HepG2 (cell line): Measurements from ENCODE around the gene LRTM2. TPM values are rescaled to one million over a fixed set of nuclear protein-coding genes. Genes with fewer than 3 reads are reported as not detected.

Experiments
- AHR ChIP-seq: IDR thresholded peaks from 2 replicates; pipeline ENCODE4 v1.6.1; 2018; ENCODE audit warnings: missing genetic modification reagents, missing compliant biosample characterization
- ARNT2 ChIP-seq: sonication (generic); formaldehyde crosslinking; IDR thresholded peaks from 2 replicates; pipeline ENCODE4 v1.8.0; 2022; ENCODE audit warnings: mild to moderate bottlenecking, low read depth, missing genetic modification reagents, moderate library complexity
- ATF5 ChIP-seq: sonication (generic); formaldehyde crosslinking; IDR thresholded peaks from 2 replicates; pipeline ENCODE4 v1.4.0; 2020; ENCODE audit warnings: mild to moderate bottlenecking, low read depth, missing genetic modification reagents
- CHD4 ChIP-seq: fragments of 200-600 bp; sonication (generic); IDR thresholded peaks from 2 replicates; pipeline ENCODE4 v1.7.0; 2017; ENCODE audit warnings: mild to moderate bottlenecking, low read length, borderline replicate concordance
- JUN ChIP-seq: sonication (generic); formaldehyde crosslinking; IDR thresholded peaks from 2 replicates; pipeline ENCODE4 v1.4.0; 2020; ENCODE audit warnings: mild to moderate bottlenecking, missing genetic modification reagents
- MED1 ChIP-seq: sonication (generic); formaldehyde crosslinking; IDR thresholded peaks from 2 replicates; pipeline ENCODE4 v1.4.0; 2020; ENCODE audit warnings: missing genetic modification reagents
- SMARCE1 ChIP-seq: fragments of 450-650 bp; IDR thresholded peaks from 2 replicates; pipeline ENCODE4 v1.6.1; 2017; ENCODE audit warnings: borderline replicate concordance
- SP1 ChIP-seq, 2 experiments: fragments of 450-650 bp in 1 of 2; sonication (generic) in 1 of 2; formaldehyde crosslinking in 1 of 2; IDR thresholded peaks; 2 replicates each; pipeline versions ENCODE4 v1.4.0 to v1.6.1; 2016 to 2020; ENCODE audit warnings: missing genetic modification reagents in 1 of 2
- TRAFD1 ChIP-seq: sonication (generic); formaldehyde crosslinking; IDR thresholded peaks from 2 replicates; pipeline ENCODE4 v1.5.1; 2020; ENCODE audit warnings: missing genetic modification reagents, mild to moderate bottlenecking, borderline replicate concordance
- ZFP36L1 ChIP-seq: sonication (generic); formaldehyde crosslinking; IDR thresholded peaks from 2 replicates; pipeline ENCODE4 v1.8.0; 2022; ENCODE audit warnings: mild to moderate bottlenecking, missing genetic modification reagents, moderate library complexity
- ZFY ChIP-seq: sonication (generic); formaldehyde crosslinking; IDR thresholded peaks from 2 replicates; pipeline ENCODE4 v1.4.0; 2020; ENCODE audit warnings: missing genetic modification reagents
- ZMYM3 ChIP-seq: sonication (generic); formaldehyde crosslinking; IDR thresholded peaks from 2 replicates; pipeline ENCODE4 v1.5.1; 2020; ENCODE audit warnings: mild to moderate bottlenecking, missing genetic modification reagents
- ZNF160 ChIP-seq: sonication (generic); formaldehyde crosslinking; IDR thresholded peaks from 2 replicates; pipeline ENCODE4 v1.8.0; 2022; ENCODE audit warnings: mild to moderate bottlenecking, inconsistent platforms, missing genetic modification reagents
- ZNF501 ChIP-seq: sonication (generic); formaldehyde crosslinking; IDR thresholded peaks from 2 replicates; pipeline ENCODE4 v1.5.1; 2020; ENCODE audit warnings: mild to moderate bottlenecking, moderate library complexity, missing genetic modification reagents
- ZNF746 ChIP-seq: sonication (generic); formaldehyde crosslinking; IDR thresholded peaks from 2 replicates; pipeline ENCODE4 v1.8.0; 2022; ENCODE audit warnings: mild to moderate bottlenecking, missing genetic modification reagents
- polyA plus RNA-seq, 8 experiments: library from polyadenylated mRNA; depleted of rRNA in 3 of 8; stranded (reverse) in 7 of 8; unstranded in 1 of 8; fragments of >200 nt; fragmentation: Illumina TruSeq in 4 of 8; extraction: Trizol in 4 of 8; gene quantifications; 2 replicates each; pipeline versions ENCODE4 v1.2.1 to v1.2.3, GENCODE V29; 2011 to 2016; ENCODE audit warnings: low read depth in 4 of 8, missing spikeins in 1 of 8, mixed read lengths in 1 of 8; ENCODE audit not compliant: insufficient read depth in 1 of 8
- total RNA-seq, 5 experiments: library from RNA; depleted of rRNA; stranded (reverse); fragments of >200 nt; fragmentation: Illumina TruSeq; extraction: Trizol; gene quantifications; 2 replicates each; pipeline ENCODE4 v1.2.3, GENCODE V29; 2016; ENCODE audit warnings: low read depth in 1 of 5
- TF ChIP-seq, protein P1 (sequence below): sonication (generic); formaldehyde crosslinking; IDR thresholded peaks from 2 replicates; pipeline ENCODE4 v1.4.0; 2020; ENCODE audit warnings: missing genetic modification reagents, borderline replicate concordance
- TF ChIP-seq, protein P2 (sequence below): sonication (generic); formaldehyde crosslinking; IDR thresholded peaks from 2 replicates; pipeline ENCODE4 v1.4.0; 2020; ENCODE audit warnings: missing genetic modification reagents
- TF ChIP-seq, protein P3 (sequence below): sonication (generic); formaldehyde crosslinking; conservative IDR thresholded peaks from 2 replicates; pipeline ENCODE4 v1.4.0; 2020; ENCODE audit warnings: missing genetic modification reagents

Gene LRTM2
- total and polyA plus RNA-seq, 2 of the 13 experiments (the other 11 are each of a cell fraction or from before 2014, with no cell fraction given): 0.09 TPM; not detected in 1

- TF ChIP-seq CHD4: peak; percentile 42; the same call in 1 of the 2 replicates
- 0 out of 2 replicates have a peak, but pooled peaks have one; percentile 27 for TF ChIP-seq JUN
- peak; percentile 49; the same call in 1 of the 2 replicates for TF ChIP-seq ZNF746 (CRISPR knock-in tag)
- no peak for TF ChIP-seq TRAFD1 (CRISPR knock-in tag)
- 0 out of 2 replicates have a peak, but pooled peaks have one; percentile 51 for TF ChIP-seq AHR (CRISPR knock-in tag)
- peak; percentile 56; the same call in 1 of the 2 replicates for TF ChIP-seq ZNF501 (CRISPR knock-in tag)
- TF ChIP-seq SMARCE1: no peak
- peak; percentile 67 for TF ChIP-seq MED1 (CRISPR knock-in tag)
- TF ChIP-seq ARNT2: peak; percentile 90; the same call in 1 of the 2 replicates
- TF ChIP-seq ATF5: 0 out of 2 replicates have a peak, but pooled peaks have one; percentile 60
- peak; percentile 76 for TF ChIP-seq ZFY (CRISPR knock-in tag)
- TF ChIP-seq ZNF160 (CRISPR knock-in tag): no peak
- TF ChIP-seq, protein P1, sequence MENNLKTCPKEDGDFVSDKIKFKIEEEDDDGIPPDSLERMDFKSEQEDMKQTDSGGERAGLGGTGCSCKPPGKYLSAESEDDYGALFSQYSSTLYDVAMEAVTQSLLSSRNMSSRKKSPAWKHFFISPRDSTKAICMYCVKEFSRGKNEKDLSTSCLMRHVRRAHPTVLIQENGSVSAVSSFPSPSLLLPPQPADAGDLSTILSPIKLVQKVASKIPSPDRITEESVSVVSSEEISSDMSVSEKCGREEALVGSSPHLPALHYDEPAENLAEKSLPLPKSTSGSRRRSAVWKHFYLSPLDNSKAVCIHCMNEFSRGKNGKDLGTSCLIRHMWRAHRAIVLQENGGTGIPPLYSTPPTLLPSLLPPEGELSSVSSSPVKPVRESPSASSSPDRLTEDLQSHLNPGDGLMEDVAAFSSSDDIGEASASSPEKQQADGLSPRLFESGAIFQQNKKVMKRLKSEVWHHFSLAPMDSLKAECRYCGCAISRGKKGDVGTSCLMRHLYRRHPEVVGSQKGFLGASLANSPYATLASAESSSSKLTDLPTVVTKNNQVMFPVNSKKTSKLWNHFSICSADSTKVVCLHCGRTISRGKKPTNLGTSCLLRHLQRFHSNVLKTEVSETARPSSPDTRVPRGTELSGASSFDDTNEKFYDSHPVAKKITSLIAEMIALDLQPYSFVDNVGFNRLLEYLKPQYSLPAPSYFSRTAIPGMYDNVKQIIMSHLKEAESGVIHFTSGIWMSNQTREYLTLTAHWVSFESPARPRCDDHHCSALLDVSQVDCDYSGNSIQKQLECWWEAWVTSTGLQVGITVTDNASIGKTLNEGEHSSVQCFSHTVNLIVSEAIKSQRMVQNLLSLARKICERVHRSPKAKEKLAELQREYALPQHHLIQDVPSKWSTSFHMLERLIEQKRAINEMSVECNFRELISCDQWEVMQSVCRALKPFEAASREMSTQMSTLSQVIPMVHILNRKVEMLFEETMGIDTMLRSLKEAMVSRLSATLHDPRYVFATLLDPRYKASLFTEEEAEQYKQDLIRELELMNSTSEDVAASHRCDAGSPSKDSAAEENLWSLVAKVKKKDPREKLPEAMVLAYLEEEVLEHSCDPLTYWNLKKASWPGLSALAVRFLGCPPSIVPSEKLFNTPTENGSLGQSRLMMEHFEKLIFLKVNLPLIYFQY (CRISPR knock-in tag): peak; percentile 72
- peak; percentile 90 for TF ChIP-seq ZMYM3
- TF ChIP-seq, protein P2, sequence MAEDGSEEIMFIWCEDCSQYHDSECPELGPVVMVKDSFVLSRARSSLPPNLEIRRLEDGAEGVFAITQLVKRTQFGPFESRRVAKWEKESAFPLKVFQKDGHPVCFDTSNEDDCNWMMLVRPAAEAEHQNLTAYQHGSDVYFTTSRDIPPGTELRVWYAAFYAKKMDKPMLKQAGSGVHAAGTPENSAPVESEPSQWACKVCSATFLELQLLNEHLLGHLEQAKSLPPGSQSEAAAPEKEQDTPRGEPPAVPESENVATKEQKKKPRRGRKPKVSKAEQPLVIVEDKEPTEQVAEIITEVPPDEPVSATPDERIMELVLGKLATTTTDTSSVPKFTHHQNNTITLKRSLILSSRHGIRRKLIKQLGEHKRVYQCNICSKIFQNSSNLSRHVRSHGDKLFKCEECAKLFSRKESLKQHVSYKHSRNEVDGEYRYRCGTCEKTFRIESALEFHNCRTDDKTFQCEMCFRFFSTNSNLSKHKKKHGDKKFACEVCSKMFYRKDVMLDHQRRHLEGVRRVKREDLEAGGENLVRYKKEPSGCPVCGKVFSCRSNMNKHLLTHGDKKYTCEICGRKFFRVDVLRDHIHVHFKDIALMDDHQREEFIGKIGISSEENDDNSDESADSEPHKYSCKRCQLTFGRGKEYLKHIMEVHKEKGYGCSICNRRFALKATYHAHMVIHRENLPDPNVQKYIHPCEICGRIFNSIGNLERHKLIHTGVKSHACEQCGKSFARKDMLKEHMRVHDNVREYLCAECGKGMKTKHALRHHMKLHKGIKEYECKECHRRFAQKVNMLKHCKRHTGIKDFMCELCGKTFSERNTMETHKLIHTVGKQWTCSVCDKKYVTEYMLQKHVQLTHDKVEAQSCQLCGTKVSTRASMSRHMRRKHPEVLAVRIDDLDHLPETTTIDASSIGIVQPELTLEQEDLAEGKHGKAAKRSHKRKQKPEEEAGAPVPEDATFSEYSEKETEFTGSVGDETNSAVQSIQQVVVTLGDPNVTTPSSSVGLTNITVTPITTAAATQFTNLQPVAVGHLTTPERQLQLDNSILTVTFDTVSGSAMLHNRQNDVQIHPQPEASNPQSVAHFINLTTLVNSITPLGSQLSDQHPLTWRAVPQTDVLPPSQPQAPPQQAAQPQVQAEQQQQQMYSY (CRISPR knock-in tag): no peak
- TF ChIP-seq, protein P3, sequence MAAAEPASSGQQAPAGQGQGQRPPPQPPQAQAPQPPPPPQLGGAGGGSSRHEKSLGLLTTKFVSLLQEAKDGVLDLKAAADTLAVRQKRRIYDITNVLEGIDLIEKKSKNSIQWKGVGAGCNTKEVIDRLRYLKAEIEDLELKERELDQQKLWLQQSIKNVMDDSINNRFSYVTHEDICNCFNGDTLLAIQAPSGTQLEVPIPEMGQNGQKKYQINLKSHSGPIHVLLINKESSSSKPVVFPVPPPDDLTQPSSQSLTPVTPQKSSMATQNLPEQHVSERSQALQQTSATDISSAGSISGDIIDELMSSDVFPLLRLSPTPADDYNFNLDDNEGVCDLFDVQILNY (CRISPR knock-in tag): no peak
- TF ChIP-seq SP1 (IDR thresholded peaks at IDR 0.05): no peak
- peak; percentile 43; the same call in 1 of the 2 replicates for TF ChIP-seq SP1 (CRISPR knock-in tag; IDR thresholded peaks at IDR 0.05)
- TF ChIP-seq ZFP36L1 (CRISPR knock-in tag): no peak
These were observed 24.4 kb upstream of the LRTM2 start (continued) for GRCh38 chr12:1795785-1796514.
